Loucy (cell line): ENCODE data around the gene ICA1L.

Source experiments
- CTCF ChIP-seq: fragments of 200-600 bp; sonication (generic); conservative IDR thresholded peaks from 2 replicates; pipeline ENCODE4 v1.5.1; 2014; ENCODE audit warnings: mild to moderate bottlenecking, antibody characterized with exemption, low read length
- EZH2phosphoT487 ChIP-seq: fragments of 200-600 bp; IDR thresholded peaks from 2 replicates; pipeline ENCODE4 v1.6.1; 2018; ENCODE audit warnings: antibody characterized with exemption, mild to moderate bottlenecking, moderate library complexity, borderline replicate concordance

GRCh38 chr2:202822411-202822810 is 49.2 kb downstream of the ICA1L start:
- TF ChIP-seq CTCF (no peak), EZH2phosphoT487 (no peak)
